ENCODE results near the gene MYO10. TPM values are rescaled to one million over a fixed set of nuclear protein-coding genes. Genes with fewer than 3 reads are reported as not detected.

MYO10 gene
- total and polyA plus RNA-seq, 2 donors (not counting 3 experiments of a cell fraction or from before 2014, with no cell fraction given), result 36.0 to 148 TPM

GRCh38 chr5:16809395-16810207, 126.5 kb downstream of the MYO10 start:
- no peak overlapping the region for H3K9ac ChIP-seq (replicated peaks; ENCODE audit: extremely low read depth, insufficient read depth, low read length)
- POLR2A ChIA-PET, result no interaction called here
- TF ChIP-seq GATA2 (IDR thresholded peaks at IDR 0.05; ENCODE audit: insufficient read depth, insufficient read length, low read depth, low read length) (no peak), JUN (IDR thresholded peaks at IDR 0.05; ENCODE audit: borderline replicate concordance, insufficient read depth, insufficient read length, low read depth) (no peak), POLR2A (IDR thresholded peaks at IDR 0.05; ENCODE audit: low read depth, low read length) (no peak), MYC (IDR thresholded peaks at IDR 0.05; ENCODE audit: low read depth, low read length) (no peak), EZH2 (IDR thresholded peaks at IDR 0.05; ENCODE audit: borderline replicate concordance, low read depth, low read length, severe bottlenecking) (no peak), CTCF (IDR thresholded peaks at IDR 0.05; ENCODE audit: extremely low read depth in 1 of 2, insufficient read depth in 1 of 2, low read depth in 1 of 2, low read length in 2 of 2) (no peak), FOS (IDR thresholded peaks at IDR 0.05; ENCODE audit: borderline replicate concordance, insufficient read depth, low read length) (no peak), POLR2AphosphoS5 (IDR thresholded peaks at IDR 0.05; ENCODE audit: insufficient read depth, low read depth, low read length) (no peak), MAX (IDR thresholded peaks at IDR 0.05; ENCODE audit: insufficient read depth, insufficient read length) (no peak)
- DNase-seq (ENCODE audit: low read depth, low spot score), result no peak
- no peaks in the 10 kb centered on the region for H3K27me3 ChIP-seq (ENCODE audit: control insufficient read depth in 2 of 2, insufficient read depth in 2 of 2, low read length in 2 of 2)
- H3K27ac ChIP-seq (ENCODE audit: insufficient read depth, low read depth, low read length), result no peak overlapping the region
- H3K9me3 ChIP-seq (replicated peaks; ENCODE audit: control insufficient read depth, insufficient read depth, low read length), result no peaks in the 10 kb centered on the region
- H3K4me3 ChIP-seq (replicated peaks in 1 of 3; ENCODE audit: insufficient read depth in 1 of 3, low read depth in 1 of 3, low read length in 3 of 3), result no peak overlapping the region
- H3K36me3 ChIP-seq (ENCODE audit: control insufficient read depth in 2 of 2, extremely low read depth in 1 of 2, insufficient read depth in 2 of 2, low read length in 2 of 2), result peaks cover 2 to 5% of the 10 kb centered on the region in 2 experiments
- peaks cover 97% of the 10 kb centered on the region for H3K79me2 ChIP-seq (ENCODE audit: control insufficient read depth, insufficient read depth, low read length)
- FAIRE-seq, result peak; percentile 4
- H2AFZ ChIP-seq (ENCODE audit: low read depth, low read length), result no peak overlapping the region
- H4K20me1 ChIP-seq (replicated peaks; ENCODE audit: control insufficient read depth, extremely low read depth, insufficient read depth, low read length), result peaks cover 3% of the 10 kb centered on the region
- intact Hi-C loops (cut with micrococcal nuclease), result no loop called here
- H3K9me1 ChIP-seq (replicated peaks; ENCODE audit: control insufficient read depth, extremely low read depth, insufficient read depth, low read length), result no peaks in the 10 kb centered on the region
- dilution Hi-C loops (cut with MboI; ENCODE audit: extremely low pct_ligation_motif_present, low sequenced_read_pairs), result no loop called here
- no peak overlapping the region for H3K4me2 ChIP-seq (ENCODE audit: insufficient read depth, low read length)
- CTCF ChIA-PET, result interaction anchor here (0.7 to 1.5 kb wide), 7 partner anchors 8 to 381 kb away, joined by 3 to 7 read pairs (median 3); no protein-coding TSS in a partner anchor
- H3K4me1 ChIP-seq (ENCODE audit: control insufficient read depth, extremely low read depth, insufficient read depth, low read length), result peaks cover 10% of the 10 kb centered on the region
- BruUV-seq (replicated peaks), result no TSS peak
